HG03442 (cell line): ENCODE data around the gene ADSS1.
A peak's percentile ranks its signal among the peaks of the same experiment; 100 is the strongest.

Experiments
- ATAC-seq: cut with Tn5 transposase; IDR thresholded peaks from one replicate; pipeline ENCODE4 v1.9.1; 2021; ENCODE audit warnings: mild to moderate bottlenecking, moderate library complexity; ENCODE audit not compliant: unreplicated experiment

ADSS1 gene

DNA sequence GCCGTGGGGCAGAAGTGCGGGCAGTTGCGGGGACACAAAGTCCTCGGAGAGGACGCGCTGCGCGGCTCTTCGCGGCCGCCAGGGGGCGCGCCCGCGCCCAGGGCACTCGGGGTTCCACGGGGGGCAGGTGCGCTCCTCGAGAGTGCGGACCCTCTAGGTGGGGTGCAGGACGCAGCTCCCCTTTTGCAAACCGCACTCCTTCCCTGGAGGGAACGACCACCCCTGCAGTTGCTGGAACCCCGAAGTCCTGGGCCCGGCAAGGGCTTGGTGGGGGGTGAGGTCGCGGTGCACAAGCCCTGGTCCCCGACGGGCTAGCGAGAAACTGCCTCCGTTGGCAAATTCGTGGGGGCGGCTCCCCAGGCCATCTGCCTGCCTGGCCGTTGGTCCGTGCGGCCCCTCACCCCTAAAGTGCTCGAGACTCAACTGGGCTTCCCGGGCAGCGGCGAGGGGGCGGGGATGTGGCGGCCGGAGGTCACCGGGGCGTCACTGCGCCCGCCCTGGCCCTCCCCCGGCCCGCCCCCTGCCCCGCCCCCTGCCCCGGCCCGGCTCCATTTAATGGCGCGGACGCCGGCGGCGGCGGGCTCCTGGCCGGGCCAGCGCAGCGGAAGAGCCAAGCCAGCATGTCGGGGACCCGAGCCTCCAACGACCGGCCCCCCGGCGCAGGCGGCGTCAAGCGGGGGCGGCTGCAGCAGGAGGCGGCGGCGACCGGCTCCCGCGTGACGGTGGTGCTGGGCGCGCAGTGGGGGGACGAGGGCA lies at the start of gene ADSS1:
TSS of gene ADSS1 (plus strand) at position 579 of the 756 bp plus-strand sequence. CDS start at position 621, 42 bp downstream.
- no peak for ATAC-seq

DNA sequence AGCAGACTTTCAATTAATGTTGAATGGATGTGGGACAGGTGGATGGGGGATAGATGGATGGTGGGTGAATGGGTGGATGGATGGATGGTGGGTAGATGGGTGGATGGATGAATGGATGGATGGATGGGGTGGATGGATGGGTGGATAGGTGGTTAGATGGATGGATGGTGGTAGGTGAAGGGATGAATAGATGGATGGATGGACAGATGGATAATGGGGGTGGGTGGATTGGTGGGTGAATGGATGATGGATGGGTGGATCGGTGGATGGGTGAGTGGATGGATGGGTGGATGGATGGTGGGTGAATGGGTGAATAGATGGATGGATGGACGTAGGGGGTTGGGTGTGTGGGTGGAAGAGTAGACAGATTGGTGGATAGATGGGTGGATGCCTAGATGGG lies 48.6 kb upstream of the ADSS1 start:
- ATAC-seq = no peak

DNA sequence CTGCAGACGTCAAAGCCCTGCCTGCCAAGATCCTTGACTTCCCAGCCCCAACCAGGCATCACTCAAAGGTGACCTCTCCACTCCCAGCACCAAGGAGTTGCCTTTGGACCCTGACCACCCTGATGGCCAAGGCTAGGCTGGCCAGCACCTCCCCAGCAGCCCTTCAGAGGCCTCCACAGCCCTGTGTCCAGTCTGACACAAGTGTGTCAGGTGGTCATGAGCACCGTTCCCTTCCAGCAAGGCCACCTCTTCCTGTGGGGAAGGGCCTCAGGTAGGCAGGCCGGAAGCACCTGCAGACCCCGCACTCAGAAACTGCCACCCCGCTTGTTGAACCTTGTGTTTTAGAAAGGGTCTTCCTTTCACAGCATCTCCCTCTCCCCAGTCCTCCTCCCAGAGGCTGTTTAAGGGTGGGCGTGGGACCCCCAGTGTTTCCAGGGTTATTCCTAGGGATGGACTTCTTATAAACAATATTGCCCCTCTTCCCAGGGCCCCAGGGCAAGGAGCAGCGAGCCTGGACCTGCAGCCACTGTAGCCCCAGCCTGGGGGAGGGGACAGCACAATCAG lies 47.8 kb upstream of the ADSS1 start:
- ATAC-seq = no peak

DNA sequence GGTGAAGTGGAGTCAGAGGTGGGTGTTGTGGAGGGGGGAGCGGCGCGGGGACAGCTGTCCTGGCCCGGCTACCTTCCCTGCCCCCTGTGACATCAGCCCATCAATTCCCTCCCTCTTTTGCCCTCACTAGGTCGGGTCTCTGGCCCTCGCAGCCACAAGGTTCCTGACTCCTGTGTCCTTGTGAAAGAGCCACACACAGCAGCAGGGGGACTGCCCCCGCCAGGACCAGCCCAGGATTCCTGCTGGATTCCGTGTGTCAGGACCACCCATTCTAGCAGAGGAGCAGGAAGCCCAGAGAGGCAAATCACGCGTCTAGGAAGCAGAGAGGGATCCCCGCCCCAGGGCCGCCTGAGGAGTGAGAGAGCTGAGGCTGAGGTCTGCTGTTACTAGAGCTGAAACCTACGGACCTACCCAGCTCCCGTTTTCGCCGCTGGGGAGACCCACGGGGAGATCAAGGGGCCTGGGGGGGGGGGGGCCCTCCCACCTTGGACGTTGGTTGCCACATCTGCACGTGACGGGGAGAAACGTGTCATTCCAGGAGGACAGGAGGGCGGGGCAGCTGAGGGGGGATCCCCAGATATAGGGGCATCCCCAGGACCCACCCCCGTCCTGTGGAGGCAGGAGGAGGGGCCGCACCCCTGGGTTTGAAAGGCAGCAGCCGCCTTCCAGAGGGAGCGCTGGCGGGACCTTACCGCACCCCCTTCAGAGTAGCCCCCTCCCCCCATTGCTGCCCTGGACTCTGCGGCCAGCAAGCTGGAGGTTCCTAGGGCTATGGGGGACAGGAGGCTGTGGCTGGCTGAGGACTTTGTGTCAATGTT lies 47.1 kb upstream of the ADSS1 start:
- peak; percentile 23 for ATAC-seq

DNA sequence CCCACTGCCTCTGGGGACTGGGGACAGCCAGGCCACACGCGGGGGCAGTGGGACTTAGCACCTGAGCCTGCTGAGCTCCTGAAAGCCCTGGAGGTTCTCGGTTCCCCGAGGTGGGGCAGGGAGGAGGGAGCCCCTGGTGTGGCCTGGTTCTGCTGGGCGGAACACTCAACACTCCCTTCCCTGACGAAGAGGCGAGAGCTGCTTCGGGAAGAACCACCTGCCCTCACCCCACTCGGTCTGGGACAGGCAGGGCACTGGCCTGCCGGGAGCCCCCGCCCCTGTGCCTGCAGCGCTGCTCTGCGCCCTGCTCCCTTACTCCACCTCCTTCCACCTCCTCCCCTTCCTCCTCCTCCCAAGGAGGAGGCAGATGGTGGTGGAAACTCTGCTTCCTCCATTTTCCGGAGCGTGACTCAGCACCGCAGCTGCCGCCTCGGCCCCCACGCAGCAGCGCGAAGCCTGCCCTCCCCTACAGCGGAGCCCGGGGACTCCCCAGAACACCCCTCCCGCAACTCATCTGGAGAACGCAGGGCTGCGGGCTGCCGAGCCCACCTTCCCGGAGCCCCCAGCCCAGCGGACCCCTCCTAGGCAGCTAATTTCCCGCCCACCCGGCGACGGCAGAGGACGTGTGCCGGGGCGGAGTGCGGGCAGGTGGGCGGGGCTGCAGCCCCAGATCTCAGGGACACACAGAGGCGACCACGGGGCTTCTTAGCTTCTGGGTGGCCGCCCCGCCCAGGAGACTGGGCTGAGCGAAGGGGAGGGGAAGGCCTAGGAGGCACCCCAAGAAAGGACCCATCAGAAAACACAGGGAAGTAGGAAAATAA lies 46.3 kb upstream of the ADSS1 start:
- ATAC-seq = peak; percentile 41

DNA sequence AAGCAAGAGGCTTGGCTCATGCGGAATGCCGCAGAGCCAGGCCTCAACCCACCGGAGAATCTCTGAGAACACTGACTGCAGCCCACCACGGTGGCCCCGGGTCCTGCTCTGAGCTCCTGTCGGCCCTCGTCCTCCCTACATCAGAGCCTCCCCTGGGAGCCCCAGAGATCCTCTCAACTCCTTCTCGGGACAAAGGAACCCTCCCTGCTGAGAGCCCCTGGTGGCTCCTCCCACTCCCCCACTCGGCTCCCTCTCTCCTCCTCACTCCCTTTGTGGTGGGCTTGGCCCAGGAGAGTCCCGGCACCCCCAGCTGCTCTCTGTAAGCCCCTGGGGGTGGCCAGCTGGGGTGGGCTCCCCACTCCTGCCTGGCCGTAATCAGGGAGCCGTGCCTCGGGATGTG lies 45.7 kb upstream of the ADSS1 start:
- ATAC-seq = no peak

DNA sequence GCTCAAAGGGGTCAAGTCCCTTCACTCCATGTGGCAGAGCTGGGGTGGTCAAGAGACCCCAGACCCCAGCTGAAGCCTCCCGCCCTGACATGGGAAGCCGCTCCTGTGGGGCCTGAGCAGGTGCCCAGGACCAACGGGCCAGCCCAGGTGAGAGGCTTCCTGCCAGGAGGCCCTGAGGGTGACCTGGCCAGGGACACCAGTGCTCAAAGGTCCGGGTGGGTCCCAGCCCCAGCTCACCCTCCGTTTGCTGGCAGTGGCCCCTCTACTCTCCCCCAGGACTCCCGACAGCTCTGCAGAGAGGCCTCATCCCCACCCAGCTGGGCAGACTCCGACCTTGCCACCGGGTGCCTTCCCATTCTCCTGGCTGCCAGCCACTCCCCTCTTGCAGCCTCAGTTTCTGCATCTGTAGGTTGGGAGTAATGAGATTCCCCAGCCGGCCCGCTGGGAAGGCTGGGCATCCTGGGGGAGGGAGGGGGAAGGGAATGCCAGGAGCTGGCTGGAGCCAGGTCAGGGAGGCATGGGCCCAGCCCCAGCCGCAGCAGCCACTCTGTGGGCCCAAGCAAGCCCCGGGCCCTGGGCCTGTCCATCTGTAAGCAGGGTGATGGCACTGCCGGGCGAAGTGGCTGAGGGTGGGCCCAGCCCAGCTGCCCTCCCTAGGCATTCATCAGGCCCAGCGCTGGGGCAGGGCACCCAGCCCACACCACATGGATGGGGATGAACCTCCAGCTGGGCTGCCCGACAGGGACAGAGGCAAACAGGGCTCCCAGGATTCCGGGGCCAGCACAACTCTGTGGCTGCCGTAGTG lies 44.9 kb upstream of the ADSS1 start:
- no peak for ATAC-seq

DNA sequence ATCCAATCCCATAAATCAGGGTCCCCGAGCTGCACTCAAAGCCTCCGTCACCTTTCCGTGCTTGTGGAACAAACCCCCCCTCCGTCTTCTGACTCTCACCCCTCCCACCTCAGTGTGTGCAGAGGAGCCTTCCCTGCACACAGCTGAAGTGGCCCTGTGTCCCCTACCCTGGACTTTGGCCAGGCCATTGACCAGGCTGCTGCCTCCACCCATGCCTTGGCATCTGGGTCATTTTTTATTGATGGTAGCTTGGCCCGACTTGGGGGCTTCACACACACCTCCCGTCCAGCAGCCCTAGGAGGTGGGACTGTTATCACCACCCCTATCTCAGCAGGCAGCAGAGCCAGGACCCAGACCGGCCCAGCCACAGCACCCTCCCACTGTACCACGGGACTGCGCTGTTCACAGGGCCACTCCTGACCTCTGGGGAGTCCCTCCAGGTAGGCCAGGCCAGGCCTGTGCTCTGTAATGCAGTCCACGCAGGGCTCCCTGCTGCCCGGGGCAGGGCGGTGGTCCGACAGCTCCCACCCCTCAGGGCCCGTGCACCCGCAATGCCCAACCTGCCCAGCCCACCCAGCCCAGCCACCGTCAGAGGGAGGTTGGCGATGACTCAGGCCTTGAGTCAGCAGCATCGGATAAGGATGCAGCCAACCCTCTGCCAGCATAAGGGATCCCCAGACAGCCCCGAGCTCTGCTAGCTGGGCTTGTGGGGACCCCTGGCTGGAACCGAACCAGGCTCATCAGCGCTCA lies 43.8 kb upstream of the ADSS1 start:
- no peak for ATAC-seq

DNA sequence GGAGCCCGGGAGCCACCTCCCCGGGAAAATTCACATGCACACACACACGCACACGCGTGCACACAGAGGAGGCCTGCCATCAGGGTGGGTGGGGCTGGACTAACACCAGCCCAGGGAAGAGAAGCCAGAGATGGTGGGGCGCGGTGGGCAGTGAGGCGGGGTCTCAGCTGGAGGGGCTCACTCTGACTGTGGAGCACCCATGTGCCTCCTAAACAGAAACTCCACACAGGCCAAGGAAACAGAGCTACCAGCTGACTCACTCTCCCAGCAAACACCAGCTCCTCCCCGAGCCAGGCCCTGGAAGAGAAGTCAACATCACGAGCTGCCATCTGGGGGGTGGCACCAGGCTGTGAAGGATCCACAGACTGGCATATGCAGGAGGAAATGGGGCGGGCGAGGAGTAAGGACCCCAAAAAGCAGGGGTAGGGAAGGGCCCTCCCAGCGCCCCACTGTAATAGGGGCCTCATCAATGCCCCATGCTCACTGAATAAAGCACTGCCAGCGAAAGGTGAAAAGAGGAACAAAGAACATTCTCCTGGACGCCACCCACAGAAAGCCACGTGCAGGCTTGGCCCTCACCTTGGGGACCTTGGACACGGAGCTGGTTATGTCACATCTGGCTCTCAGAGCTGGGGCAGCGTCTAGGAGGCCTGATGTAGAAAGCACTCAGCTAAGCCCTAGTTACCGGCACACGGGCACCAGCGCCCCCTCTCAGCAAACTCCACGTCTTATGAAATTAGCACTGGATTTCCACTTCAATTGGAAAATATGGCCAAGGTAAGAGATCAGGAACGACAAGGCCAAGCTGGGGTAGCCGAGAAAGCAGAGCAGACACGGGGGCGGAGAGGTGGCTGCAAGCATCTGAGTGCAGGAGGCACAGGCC lies 43.0 kb upstream of the ADSS1 start:
- ATAC-seq = no peak

DNA sequence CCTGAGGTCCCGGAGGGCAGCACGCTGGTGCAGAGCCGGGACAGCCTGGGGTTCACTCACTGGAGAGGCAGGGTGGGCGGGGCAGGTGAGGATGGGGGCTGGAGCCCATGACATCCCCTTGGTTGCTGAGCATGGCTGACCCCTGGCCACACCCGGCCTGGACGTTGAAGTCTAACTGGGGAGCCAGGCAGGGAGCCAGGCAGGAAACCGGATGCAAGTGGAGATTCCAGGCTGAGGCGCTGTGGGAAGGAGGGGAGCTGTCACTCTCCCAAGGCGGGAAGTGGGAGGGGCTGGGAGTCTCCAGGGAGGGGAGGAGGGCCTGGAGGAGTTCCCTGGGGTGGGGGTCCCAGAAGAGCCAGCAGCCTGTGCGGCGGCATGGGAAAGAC lies 42.3 kb upstream of the ADSS1 start:
- no peak for ATAC-seq

DNA sequence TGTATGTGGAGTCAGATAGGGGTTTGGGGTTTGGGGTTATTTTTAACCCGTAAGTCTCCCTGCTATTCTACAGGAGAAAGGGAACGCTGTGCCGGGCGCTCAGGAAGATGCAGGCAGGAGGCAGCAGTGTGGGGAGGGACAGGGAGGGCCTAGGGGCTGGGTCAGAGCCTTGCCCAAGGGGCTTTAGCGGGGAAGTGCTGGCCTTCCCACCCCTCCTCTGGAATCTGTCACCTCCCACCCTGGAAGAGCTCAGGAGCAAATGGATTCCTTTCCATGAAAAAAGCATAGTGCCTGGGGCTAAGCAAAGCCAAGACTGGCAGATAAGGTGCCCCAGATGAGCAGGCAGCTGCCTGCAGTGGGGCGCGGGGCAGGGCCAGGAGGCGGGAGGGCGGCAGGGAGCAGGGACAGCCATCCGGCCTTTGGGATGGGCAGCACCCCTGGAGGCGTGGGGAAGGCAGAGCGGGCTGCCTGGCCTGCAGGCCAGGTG lies 41.9 kb upstream of the ADSS1 start:
- ATAC-seq = no peak

DNA sequence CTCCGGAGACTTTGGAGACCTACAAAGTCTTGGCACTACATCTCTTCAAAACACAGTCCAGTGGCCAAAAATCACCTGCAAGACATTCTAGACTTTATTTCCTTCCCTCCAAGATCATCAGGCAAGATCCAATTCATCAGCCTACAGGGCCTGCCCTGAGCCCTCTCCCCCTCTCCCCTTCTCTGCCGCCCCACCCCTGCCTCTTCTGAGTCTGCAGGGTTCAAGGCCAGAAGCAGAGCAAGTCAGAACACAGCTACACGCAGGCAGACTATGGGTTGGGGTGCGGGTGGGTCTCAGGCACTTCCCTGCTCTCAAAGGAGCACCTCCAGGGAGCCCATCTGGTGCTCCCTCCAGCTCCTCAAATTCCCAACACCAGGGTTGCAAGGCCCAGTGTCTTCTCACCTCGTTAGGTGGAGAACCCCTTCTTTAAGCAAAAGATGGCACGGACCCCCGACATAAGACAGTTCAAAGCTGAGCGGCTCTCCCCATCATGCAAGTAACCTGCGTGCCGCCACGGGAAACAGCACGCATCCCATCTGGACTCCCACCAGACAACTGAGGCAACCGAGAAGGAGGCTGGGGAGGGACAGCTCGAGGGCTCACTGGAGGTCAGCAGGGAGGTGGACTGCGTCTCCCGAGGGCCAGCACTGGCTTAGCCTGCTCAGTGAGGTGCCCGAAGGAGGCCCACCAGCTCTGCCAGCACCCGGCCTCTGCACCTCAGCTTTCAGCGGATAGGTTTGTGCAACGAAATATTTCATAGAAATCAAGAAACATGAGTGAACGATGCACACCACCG lies 40.2 kb upstream of the ADSS1 start:
- ATAC-seq = no peak

DNA sequence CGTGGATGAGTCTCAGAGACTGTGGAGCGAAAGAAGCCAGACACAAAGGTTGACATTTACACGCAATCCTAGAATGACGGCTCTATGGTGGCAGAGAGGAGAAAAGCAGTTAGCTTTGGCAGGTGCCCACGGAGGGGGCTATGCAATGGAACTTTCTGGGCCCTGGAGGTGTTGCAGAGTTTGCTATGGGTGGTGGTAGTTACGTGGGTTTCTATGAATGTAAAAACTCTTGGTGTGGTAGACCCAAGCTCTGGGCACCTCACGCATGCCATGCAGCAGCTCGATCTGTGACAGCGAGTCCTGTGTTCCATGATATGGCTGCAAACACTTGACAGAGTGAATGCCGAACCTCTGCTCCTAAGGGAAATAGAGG lies 39.6 kb upstream of the ADSS1 start:
- no peak for ATAC-seq

DNA sequence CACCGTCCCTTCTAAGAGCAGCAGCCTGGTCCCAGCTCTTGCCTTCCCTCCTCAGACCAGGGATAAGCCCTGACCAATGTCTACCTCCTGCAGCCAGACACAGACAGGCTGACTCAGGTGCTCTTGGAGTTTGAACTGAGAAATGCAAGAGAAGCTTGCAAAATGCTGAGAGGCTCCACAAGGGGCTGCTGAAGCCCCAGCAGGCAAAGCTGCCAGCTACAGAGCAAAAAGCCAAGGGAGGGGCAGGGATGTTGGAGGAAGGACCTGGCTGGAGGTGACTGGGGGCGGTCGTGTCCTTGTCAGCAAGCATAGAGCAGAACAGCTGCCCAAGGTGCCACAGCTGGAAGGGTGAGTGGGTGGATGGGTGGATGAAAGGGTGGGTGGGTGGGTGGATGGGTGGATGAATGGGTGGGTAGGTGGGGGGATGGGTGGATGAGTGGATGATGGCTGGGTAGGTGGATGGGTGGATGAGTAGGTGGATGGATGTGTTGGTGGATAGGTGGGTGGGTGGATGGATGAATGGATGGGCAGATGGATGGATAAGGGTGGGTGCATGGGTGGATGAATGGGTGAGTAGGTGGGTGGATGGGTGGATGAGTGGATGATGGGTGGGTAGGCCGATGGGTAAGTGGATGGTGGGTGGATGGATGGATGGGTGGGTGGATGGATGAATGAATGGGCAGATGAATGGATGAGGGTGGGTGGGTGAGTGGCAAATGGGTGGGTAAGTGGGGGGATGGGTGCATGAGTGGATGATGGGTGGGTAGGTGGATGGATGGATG lies 38.6 kb upstream of the ADSS1 start:
- no peak for ATAC-seq

DNA sequence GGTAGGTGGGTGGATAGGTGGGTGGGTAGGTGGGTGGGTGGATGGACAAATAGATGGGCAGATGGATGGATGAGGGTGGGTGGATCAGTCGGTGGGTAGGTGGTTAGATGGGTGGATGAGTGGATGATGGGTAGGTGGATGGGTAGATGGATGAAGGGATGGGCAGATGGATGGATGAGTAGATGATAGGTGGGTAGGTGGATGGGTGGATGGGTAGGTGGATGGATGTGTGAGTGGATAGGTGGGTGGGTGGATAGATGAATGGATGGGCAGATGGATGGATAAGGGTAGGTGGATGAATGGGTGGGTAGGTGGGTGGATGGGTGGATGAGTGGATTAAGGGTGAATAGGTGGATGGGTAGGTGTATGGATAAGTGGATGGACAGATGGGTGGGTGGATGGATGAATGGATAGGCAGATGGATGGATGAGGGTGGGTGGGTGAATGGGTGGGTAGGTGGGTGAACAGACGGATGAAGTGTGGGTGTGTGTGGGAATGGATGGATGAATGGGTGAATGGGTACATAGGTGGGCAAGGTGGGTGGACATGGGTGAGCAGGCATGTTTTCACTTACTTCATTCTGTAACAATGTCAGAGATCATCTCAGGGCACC lies 37.9 kb upstream of the ADSS1 start:
- no peak for ATAC-seq
